K562 (cell line): ENCODE data around the gene ARL16. TPM values are rescaled to one million over a fixed set of nuclear protein-coding genes. Genes with fewer than 3 reads are reported as not detected.

Experiments
- ATAC-seq: fragments of 200-7000 bp; cut with Tn5 transposase; 3 replicates; pipeline ENCODE4 v1.9.1; 2020; ENCODE audit warnings: moderate library complexity
- BruUV-seq: library from RNA; stranded (reverse); fragments of 400-500 nt; replicated peaks from 2 replicates; lab custom pipeline; 2021; lab: Mats Ljungman, UMichigan
- CTCF ChIA-PET: fragments of 300-600 bp; formaldehyde crosslinking; extraction: SDS; loops from one replicate; lab custom pipeline; 2021; ENCODE audit warnings: low intra/inter-chr PET ratio; lab: Yijun Ruan, JAX
- POLR2A ChIA-PET: fragments of 300-600, 350-650 bp; sonication (Branson Sonifier 250); formaldehyde crosslinking; extraction: SDS; loops from one replicate; lab custom pipeline; 2021; ENCODE audit warnings: antibody characterized with exemption, inconsistent platforms; lab: Yijun Ruan, JAX
- DNase-seq, 4 experiments: peaks; one replicate each; pipeline versions ENCODE4 v3.0.0 to v3.0.0-alpha.2; 2011 to 2018; ENCODE audit warnings: low spot score in 3 of 4, mixed read lengths in 3 of 4; ENCODE audit errors: extremely low read depth in 1 of 4
- FAIRE-seq: peaks from 2 replicates; lab custom pipeline; 2011; peaks lifted over from hg19 to GRCh38; lab: Jason Lieb, UNC
- H2AFZ ChIP-seq: 2 replicates; pipeline ENCODE4 v1.6.0; 2011; ENCODE audit warnings: low read depth, low read length, control low read depth, inconsistent platforms
- H3K27ac ChIP-seq: fragments of 200-600 bp; 3 replicates; pipeline ENCODE4 v1.8.0; 2011; ENCODE audit warnings: low read depth, mild to moderate bottlenecking, control low read depth, inconsistent platforms, low read length, moderate library complexity, mixed read lengths; ENCODE audit errors: extremely low read depth
- H3K27me3 ChIP-seq, 2 experiments: fragments of 300-600 bp in 1 of 2; 2 replicates in 1 of 2; 3 replicates in 1 of 2; pipeline versions ENCODE4 v1.6.0 to v1.8.0; 2011; ENCODE audit warnings: inconsistent platforms in 2 of 2, low read length in 2 of 2, mild to moderate bottlenecking in 1 of 2, mixed read lengths in 1 of 2, moderate library complexity in 1 of 2; ENCODE audit not compliant: control insufficient read depth in 2 of 2, insufficient read depth in 2 of 2
- H3K36me3 ChIP-seq: fragments of 300-600 bp; 3 replicates; pipeline ENCODE4 v1.8.0; 2011; ENCODE audit warnings: mild to moderate bottlenecking, low read length, inconsistent platforms; ENCODE audit not compliant: control insufficient read depth, insufficient read depth
- H3K4me1 ChIP-seq, 2 experiments: fragments of 200-600 bp in 1 of 2; replicated peaks in 1 of 2; 2 replicates in 1 of 2; 3 replicates in 1 of 2; pipeline versions ENCODE4 v1.5.1 to v1.8.0; 2011; ENCODE audit warnings: inconsistent platforms in 2 of 2, low read length in 2 of 2, mild to moderate bottlenecking in 1 of 2, mixed read lengths in 1 of 2, moderate library complexity in 1 of 2; ENCODE audit not compliant: control insufficient read depth in 2 of 2, insufficient read depth in 2 of 2
- H3K4me2 ChIP-seq: 2 replicates; pipeline ENCODE4 v1.6.1; 2011; ENCODE audit warnings: low read length, control low read depth, inconsistent platforms, mixed read lengths; ENCODE audit not compliant: insufficient read depth
- H3K4me3 ChIP-seq: fragments of 200-600 bp; sonication (generic), shearing (Covaris generic); 2 replicates; pipeline ENCODE4 v1.5.1; 2016; ENCODE audit warnings: control low read depth, inconsistent platforms
- H3K79me2 ChIP-seq: fragments of 200-600 bp; 3 replicates; pipeline ENCODE4 v1.8.0; 2011; ENCODE audit warnings: low read length, inconsistent platforms; ENCODE audit not compliant: control insufficient read depth, insufficient read depth
- H3K9ac ChIP-seq, 2 experiments: 2 replicates each; pipeline versions ENCODE4 v1.6.0 to v1.6.1; 2011; ENCODE audit warnings: low read depth in 2 of 2, low read length in 2 of 2, control low read depth in 1 of 2, inconsistent platforms in 1 of 2, mild to moderate bottlenecking in 1 of 2, mixed read lengths in 1 of 2; ENCODE audit not compliant: insufficient read depth in 1 of 2
- H3K9me1 ChIP-seq: one replicate; pipeline ENCODE4 v1.6.0; 2011; ENCODE audit warnings: inconsistent platforms, mild to moderate bottlenecking, low read length, moderate library complexity; ENCODE audit not compliant: control insufficient read depth, insufficient read depth
- H3K9me3 ChIP-seq: replicated peaks from 2 replicates; pipeline ENCODE4 v1.5.1; 2011; ENCODE audit warnings: low read depth, low read length, inconsistent platforms; ENCODE audit not compliant: control insufficient read depth, insufficient read depth
- H4K20me1 ChIP-seq: replicated peaks from 2 replicates; pipeline ENCODE4 v1.6.1; 2011; ENCODE audit warnings: low read length, inconsistent platforms, mixed read lengths; ENCODE audit not compliant: control insufficient read depth, insufficient read depth
- BCOR ChIP-seq: fragments of 450-650 bp; IDR thresholded peaks from 2 replicates; pipeline ENCODE4 v1.6.1; 2016
- HDAC6 ChIP-seq: IDR thresholded peaks from 2 replicates; pipeline ENCODE4 v1.6.1; 2012; ENCODE audit warnings: low read depth, mild to moderate bottlenecking, control low read depth, inconsistent platforms, low read length, moderate library complexity
- HNRNPL ChIP-seq: fragments of 200-400 bp; formaldehyde crosslinking; IDR thresholded peaks from 2 replicates; pipeline ENCODE4 v1.6.1; 2017; ENCODE audit warnings: low read depth, mild to moderate bottlenecking, low read length
- POLR2G ChIP-seq: fragments of 200-400 bp; formaldehyde crosslinking; IDR thresholded peaks from 2 replicates; pipeline ENCODE4 v1.6.1; 2017; ENCODE audit warnings: low read depth, mild to moderate bottlenecking, antibody characterized with exemption, low read length, moderate library complexity
- RBM22 ChIP-seq: fragments of 200-400 bp; formaldehyde crosslinking; IDR thresholded peaks from 2 replicates; pipeline ENCODE4 v1.6.1; 2018; ENCODE audit warnings: low read length, low read depth; ENCODE audit not compliant: poor library complexity, severe bottlenecking
- SRSF9 ChIP-seq: fragments of 200-400 bp; formaldehyde crosslinking; IDR thresholded peaks from 2 replicates; pipeline ENCODE4 v1.6.1; 2017; ENCODE audit warnings: low read depth, low read length, borderline replicate concordance
- ZFPM2 ChIP-seq: fragments of 250-450 bp; sonication (Bioruptor Pico); IDR thresholded peaks from 2 replicates; pipeline ENCODE4 v1.5.1; 2022; ENCODE audit warnings: mild to moderate bottlenecking
- ZNF717 ChIP-seq: fragments of 250-450 bp; sonication (Bioruptor Pico); IDR thresholded peaks from 2 replicates; pipeline ENCODE4 v1.5.0; 2021
- WGBS: fragments of 100-300 bp; shearing (Covaris generic); methylation state at CpG from one replicate; pipeline ENCODE4 v1.1.6; 2016; ENCODE audit warnings: low coverage, mixed read lengths; ENCODE audit not compliant: insufficient coverage; ENCODE audit errors: missing lambda C conversion rate; 5-methylcytosine and 5-hydroxymethylcytosine counted together
- in situ Hi-C: fragments of 300-500 bp; cut with MboI; formaldehyde crosslinking; loops from 4 replicates; pipeline ENCODE4 v1.15.0; 2018; ENCODE audit warnings: inconsistent platforms, mixed read lengths
- intact Hi-C: fragments of 100-400 bp; cut with micrococcal nuclease; formaldehyde crosslinking; loops from 2 replicates; pipeline ENCODE4 v1.14.2; 2022
- polyA plus RNA-seq, 8 experiments: library from polyadenylated mRNA; depleted of rRNA in 4 of 8; stranded (reverse) in 5 of 8; unstranded in 3 of 8; fragments of >200 nt; fragmentation: Nextera tagmentation in 2 of 8; fragmentation: Illumina TruSeq in 1 of 8; extraction: Ambion mirVana in 2 of 8; extraction: Trizol in 1 of 8; gene quantifications; 2 replicates each; pipeline versions ENCODE4 v1.2.1 to v1.2.3, GENCODE V29; 2011 to 2014; ENCODE audit warnings: inconsistent platforms in 1 of 8, missing spikeins in 1 of 8
- total RNA-seq, 7 experiments: library from RNA; depleted of rRNA in 6 of 7; stranded (reverse); fragments of >200 nt in 6 of 7; fragmentation: Illumina TruSeq in 2 of 7; extraction: Trizol in 2 of 7; gene quantifications; 2 replicates each; pipeline versions ENCODE4 v1.2.1 to v1.2.3, GENCODE V29; 2011 to 2021; ENCODE audit warnings: low replicate concordance in 1 of 7
- TF ChIP-seq, protein P1 (sequence below): fragments of 450-650 bp; IDR thresholded peaks from 2 replicates; pipeline ENCODE4 v1.7.0; 2016; ENCODE audit warnings: borderline replicate concordance
- TF ChIP-seq, protein P2 (sequence below): fragments of 200-800 bp; sonication (Bioruptor generic); IDR thresholded peaks from 2 replicates; pipeline ENCODE4 v1.6.1; 2017; ENCODE audit warnings: missing genetic modification characterization, missing compliant biosample characterization
- TF ChIP-seq, protein P3 (sequence below): sonication (generic); formaldehyde crosslinking; IDR thresholded peaks from 2 replicates; pipeline ENCODE4 v1.8.1; 2023; ENCODE audit warnings: mild to moderate bottlenecking, missing genetic modification reagents

The ARL16 gene
- total and polyA plus RNA-seq, 9 of the 15 experiments (the other 6 are each of a cell fraction or from before 2014, with no cell fraction given): 5.4 to 32.4 (median 22.6) TPM

DNA sequence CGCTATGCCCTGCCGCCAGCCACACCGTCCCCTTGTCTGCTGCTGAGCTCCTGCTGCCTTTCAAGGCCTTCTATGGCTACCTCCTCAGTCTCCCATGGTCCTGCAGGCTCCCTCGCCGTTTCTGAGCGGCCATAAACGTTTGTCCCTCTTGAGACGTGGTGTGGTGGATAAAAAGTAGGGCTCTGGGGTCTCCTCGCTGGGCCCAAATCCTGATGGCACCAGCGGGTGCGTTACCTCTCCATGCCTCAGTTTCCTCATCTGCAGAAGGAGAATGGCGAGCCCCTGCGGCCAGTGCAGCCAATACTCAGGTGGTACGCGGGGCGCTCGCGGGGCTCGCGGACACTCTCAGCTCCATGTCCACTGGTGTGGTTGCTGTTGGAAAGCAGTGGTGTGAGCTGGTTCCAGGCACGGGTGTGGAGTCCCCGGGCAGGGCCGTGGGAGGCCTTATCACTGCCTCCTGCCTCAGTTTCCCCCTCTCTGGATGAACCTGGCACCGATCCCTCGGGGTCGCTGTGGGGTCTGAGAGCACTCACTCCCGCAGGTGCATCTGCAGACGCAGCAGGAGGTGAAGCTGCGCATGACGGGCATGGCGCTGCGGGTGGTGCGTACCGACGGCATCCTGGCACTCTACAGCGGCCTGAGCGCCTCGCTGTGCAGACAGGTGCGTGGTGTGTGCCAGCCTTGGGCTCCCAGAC lies 31.0 kb upstream of the ARL16 start:
- Histone ChIP-seq H3K4me3 (peak overlapping the region; percentile 93; the same call in 1 of the 2 replicates), H3K9me1 (no peaks in the 10 kb centered on the region), H3K27ac (peak overlapping the region; percentile 88; the same call in 1 of the 3 replicates), H3K79me2 (peaks cover 35% of the 10 kb centered on the region), H3K27me3 (no peaks in the 10 kb centered on the region), H2AFZ (no peak overlapping the region), H3K9ac (peak overlapping the region; percentile 80 to 95), H3K36me3 (peaks cover 51% of the 10 kb centered on the region; the same call in 1 of the 3 replicates), H3K9me3 (no peaks in the 10 kb centered on the region), H3K4me2 (peak overlapping the region; percentile 92), H4K20me1 (peaks cover 12% of the 10 kb centered on the region), H3K4me1 (peaks cover 23 to 83% of the 10 kb centered on the region in 2 experiments)
- POLR2A ChIA-PET: interaction anchor here (0.6 to 5.2 kb wide), 10 partner anchors 9 to 814 kb away, joined by 3 to 59 read pairs (median 3); partner anchors contain the start of genes CCDC137, MRPL12, OXLD1 and P4HB
- FAIRE-seq (no peak), DNase-seq (no peak), ATAC-seq (no peak)
- intact Hi-C loops (no loop called here), in situ Hi-C loops (no loop called here)
- 91% methylated on average over 32 of the region's 39 CpGs for WGBS
- TF ChIP-seq HDAC6: no peak
- TF ChIP-seq ZNF717 (CRISPR knock-in tag): no peak
- peak; percentile 23; the same call in 1 of the 2 replicates for TF ChIP-seq BCOR
- no peak for TF ChIP-seq SRSF9
- TF ChIP-seq ZFPM2 (CRISPR knock-in tag): no peak
- peak; percentile 24 for TF ChIP-seq RBM22
- TF ChIP-seq, protein P1, sequence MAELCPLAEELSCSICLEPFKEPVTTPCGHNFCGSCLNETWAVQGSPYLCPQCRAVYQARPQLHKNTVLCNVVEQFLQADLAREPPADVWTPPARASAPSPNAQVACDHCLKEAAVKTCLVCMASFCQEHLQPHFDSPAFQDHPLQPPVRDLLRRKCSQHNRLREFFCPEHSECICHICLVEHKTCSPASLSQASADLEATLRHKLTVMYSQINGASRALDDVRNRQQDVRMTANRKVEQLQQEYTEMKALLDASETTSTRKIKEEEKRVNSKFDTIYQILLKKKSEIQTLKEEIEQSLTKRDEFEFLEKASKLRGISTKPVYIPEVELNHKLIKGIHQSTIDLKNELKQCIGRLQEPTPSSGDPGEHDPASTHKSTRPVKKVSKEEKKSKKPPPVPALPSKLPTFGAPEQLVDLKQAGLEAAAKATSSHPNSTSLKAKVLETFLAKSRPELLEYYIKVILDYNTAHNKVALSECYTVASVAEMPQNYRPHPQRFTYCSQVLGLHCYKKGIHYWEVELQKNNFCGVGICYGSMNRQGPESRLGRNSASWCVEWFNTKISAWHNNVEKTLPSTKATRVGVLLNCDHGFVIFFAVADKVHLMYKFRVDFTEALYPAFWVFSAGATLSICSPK: no peak
- TF ChIP-seq, protein P2, sequence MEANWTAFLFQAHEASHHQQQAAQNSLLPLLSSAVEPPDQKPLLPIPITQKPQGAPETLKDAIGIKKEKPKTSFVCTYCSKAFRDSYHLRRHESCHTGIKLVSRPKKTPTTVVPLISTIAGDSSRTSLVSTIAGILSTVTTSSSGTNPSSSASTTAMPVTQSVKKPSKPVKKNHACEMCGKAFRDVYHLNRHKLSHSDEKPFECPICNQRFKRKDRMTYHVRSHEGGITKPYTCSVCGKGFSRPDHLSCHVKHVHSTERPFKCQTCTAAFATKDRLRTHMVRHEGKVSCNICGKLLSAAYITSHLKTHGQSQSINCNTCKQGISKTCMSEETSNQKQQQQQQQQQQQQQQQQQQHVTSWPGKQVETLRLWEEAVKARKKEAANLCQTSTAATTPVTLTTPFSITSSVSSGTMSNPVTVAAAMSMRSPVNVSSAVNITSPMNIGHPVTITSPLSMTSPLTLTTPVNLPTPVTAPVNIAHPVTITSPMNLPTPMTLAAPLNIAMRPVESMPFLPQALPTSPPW (CRISPR knock-in tag): no peak
- peak; percentile 44 for TF ChIP-seq POLR2G
- TF ChIP-seq, protein P3, sequence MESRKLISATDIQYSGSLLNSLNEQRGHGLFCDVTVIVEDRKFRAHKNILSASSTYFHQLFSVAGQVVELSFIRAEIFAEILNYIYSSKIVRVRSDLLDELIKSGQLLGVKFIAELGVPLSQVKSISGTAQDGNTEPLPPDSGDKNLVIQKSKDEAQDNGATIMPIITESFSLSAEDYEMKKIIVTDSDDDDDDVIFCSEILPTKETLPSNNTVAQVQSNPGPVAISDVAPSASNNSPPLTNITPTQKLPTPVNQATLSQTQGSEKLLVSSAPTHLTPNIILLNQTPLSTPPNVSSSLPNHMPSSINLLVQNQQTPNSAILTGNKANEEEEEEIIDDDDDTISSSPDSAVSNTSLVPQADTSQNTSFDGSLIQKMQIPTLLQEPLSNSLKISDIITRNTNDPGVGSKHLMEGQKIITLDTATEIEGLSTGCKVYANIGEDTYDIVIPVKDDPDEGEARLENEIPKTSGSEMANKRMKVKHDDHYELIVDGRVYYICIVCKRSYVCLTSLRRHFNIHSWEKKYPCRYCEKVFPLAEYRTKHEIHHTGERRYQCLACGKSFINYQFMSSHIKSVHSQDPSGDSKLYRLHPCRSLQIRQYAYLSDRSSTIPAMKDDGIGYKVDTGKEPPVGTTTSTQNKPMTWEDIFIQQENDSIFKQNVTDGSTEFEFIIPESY (CRISPR knock-in tag): peak; percentile 94
- peak; percentile 52; the same call in 1 of the 2 replicates for TF ChIP-seq HNRNPL
- BruUV-seq: no TSS peak
- CTCF ChIA-PET: no interaction called here
